GM19452 (cell line): ENCODE results near the gene EDC4.

Source experiments
- ATAC-seq: cut with Tn5 transposase; IDR thresholded peaks from one replicate; pipeline ENCODE4 v1.9.1; 2021; ENCODE audit not compliant: unreplicated experiment

The EDC4 gene

DNA sequence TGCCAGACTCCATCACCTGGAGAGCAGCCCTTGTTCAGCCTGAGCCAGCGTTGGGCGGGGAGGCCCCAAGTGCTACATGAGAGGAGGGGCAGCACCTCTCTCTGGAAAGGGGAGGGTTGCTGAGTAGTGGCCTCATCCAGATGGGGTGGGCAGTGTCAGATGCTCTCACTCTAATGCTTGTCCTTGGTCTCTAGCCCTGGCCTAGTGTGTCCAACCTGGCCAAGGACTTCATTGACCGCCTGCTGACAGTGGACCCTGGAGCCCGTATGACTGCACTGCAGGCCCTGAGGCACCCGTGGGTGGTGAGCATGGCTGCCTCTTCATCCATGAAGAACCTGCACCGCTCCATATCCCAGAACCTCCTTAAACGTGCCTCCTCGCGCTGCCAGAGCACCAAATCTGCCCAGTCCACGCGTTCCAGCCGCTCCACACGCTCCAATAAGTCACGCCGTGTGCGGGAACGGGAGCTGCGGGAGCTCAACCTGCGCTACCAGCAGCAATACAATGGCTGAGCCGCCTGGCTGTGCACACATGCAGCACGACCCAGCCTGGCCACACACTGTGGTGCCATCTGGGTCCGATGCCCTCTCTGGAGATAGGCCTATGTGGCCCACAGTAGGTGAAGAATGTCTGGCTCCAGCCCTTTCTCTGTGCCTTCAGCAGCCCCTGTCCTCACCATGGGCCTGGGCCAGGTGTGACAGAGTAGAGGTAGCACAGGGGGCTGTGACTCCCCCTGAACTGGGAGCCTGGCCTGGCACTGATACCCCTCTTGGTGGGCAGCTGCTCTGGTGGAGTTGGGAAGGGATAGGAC lies 54.5 kb downstream of the EDC4 start:
- ATAC-seq = no peak

DNA sequence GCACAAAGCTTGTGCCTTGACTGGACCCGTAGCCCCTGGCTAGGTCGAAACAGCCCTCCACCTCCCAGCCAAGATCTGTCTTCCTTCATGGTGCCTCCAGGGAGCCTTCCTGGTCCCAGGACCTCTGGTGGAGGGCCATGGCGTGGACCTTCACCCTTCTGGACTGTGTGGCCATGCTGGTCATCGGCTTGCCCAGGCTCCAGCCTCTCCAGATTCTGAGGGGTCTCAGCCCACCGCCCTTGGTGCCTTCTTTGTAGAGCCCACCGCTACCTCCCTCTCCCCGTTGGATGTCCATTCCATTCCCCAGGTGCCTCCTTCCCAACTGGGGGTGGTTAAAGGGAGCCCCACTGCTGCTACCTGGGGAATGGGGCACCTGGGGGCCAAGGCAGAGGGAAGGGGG lies 55.3 kb downstream of the EDC4 start:
- ATAC-seq = no peak

DNA sequence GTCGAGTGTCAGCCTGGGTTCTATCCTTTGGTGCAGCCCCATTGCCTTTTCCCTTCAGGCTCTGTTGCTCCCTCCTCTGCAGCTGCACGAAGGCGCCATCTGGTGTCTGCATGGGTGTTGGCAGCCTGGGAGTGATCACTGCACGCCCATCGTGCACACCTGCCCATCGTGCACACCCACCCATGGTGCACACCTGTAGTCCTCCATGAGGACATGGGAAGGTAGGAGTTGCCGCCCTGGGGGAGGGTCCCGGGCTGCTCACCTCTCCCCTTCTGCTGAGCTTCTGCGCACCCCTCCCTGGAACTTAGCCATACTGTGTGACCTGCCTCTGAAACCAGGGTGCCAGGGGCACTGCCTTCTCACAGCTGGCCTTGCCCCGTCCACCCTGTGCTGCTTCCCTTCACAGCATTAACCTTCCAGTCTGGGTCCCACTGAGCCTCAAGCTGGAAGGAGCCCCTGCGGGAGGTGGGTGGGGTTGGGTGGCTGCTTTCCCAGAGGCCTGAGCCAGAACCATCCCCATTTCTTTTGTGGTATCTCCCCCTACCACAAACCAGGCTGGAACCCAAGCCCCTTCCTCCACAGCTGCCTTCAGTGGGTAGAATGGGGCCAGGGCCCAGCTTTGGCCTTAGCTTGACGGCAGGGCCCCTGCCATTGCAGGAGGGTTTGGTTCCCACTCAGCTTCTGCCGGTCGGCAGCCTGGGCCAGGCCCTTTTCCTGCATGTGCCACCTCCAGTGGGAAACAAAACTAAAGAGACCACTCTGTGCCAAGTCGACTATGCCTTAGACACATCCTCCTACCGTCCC lies 55.9 kb downstream of the EDC4 start:
- ATAC-seq = no peak

DNA sequence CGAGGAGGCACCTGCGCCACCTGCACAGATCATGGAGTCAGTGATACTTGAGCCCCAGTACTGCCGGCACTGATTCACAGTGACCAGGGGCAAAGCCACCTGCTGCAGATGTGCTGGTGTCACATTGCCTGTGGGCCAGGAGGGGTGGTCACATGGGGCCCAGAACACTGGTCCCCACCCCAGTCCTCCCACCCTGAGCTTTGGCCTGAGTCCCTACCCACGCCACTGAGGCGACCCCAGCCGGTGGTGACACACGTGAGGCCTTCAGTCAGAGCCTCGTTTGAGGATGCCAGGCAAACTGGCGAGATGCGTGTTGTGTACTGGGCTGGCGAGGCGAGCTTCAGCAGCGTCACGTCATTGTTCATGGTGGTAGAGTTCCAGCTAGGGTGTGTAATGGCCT lies 57.3 kb downstream of the EDC4 start:
- ATAC-seq = no peak

DNA sequence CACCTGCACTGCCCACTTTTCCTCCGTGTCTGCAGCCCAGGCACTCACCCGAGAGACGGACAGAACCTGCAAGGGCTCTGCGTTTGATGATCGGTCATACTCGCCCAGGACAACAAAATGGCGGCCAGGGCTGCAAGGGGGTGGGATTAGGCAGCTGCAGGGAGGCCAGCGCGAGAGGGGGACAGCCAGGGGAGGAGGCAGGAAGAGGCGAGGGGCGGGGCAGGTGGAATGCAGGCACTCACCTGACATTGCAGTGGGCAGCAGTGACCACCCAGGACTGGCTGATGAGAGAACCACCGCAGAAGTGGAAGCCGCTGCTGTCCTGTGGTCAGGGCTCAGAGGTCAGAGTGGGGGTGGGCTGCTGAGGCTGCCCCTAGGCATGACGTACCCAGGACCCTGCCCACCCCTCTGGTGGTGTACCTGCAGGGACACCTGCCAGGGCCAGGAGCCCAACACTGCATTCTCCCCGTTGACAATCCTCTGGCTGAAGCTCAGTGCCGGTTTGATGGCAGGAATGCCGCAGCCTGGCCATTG lies 57.9 kb downstream of the EDC4 start:
- ATAC-seq = no peak
